Right lobe of liver (tissue), 6 donors: ENCODE measurements around the gene ARMC7. TPM values are rescaled to one million over a fixed set of nuclear protein-coding genes. Genes with fewer than 3 reads are reported as not detected.

Source experiments
- ATAC-seq, 4 donors: fragments of 200-7000 bp; cut with Tn5 transposase; one replicate each; pipeline ENCODE4 v1.9.1; 2020; ENCODE audit warnings: mild to moderate bottlenecking in 4 of 4, moderate library complexity in 4 of 4
- DNase-seq, 3 donors: peaks; one replicate each; pipeline ENCODE4 v3.0.0-alpha.2; 2020
- H3K27ac ChIP-seq, 3 donors: fragments of 200-600 bp; one replicate each; pipeline ENCODE4 v1.8.0; 2022
- H3K27me3 ChIP-seq, 2 donors: fragments of 200-600 bp; one replicate each; pipeline ENCODE4 v1.8.0; 2022
- H3K36me3 ChIP-seq, 4 donors: fragments of 200-600 bp; sonication (generic) in 1 of 4; one replicate each; pipeline versions ENCODE4 v1.5.1 to v1.8.0; 2017 to 2022; ENCODE audit warnings: control low read depth in 1 of 4
- H3K4me1 ChIP-seq, 4 donors: fragments of 200-600 bp; sonication (generic) in 1 of 4; one replicate each; pipeline versions ENCODE4 v1.5.1 to v1.8.0; 2017 to 2022; ENCODE audit warnings: control low read depth in 1 of 4
- H3K4me3 ChIP-seq, 3 donors: fragments of 200-600 bp; one replicate each; pipeline ENCODE4 v1.8.0; 2022
- H3K9me3 ChIP-seq, 4 donors: fragments of 200-600 bp; sonication (generic) in 1 of 4; one replicate each; pipeline versions ENCODE4 v1.5.1 to v1.8.0; 2017 to 2022; ENCODE audit warnings: control low read depth in 1 of 4
- POLR2A ChIP-seq: fragments of 450-650 bp; IDR thresholded peaks from one replicate; pipeline ENCODE4 v1.6.1; 2017; ENCODE audit warnings: antibody characterized with exemption, mild to moderate bottlenecking
- WGBS: methylation state at CpG from one replicate; pipeline ENCODE4 v1.1.6; 2018; ENCODE audit warnings: low coverage, low lambda C conversion rate; ENCODE audit not compliant: insufficient coverage; ENCODE audit errors: missing lambda C conversion rate; 5-methylcytosine and 5-hydroxymethylcytosine counted together
- intact Hi-C, 2 donors: fragments of 100-400 bp; cut with DNase I; formaldehyde crosslinking; loops; one replicate each; pipeline versions ENCODE4 v1.11.2 to v1.14.1; 2022
- total RNA-seq, 6 experiments: library from RNA; depleted of rRNA in 2 of 6; stranded (reverse); fragments of >200 nt in 2 of 6; fragmentation: NEBNext Ultra II Directional in 3 of 6; extraction: Animal tissue kit (Norgen Biotek cat#: 25700) in 3 of 6; gene quantifications; one replicate each; pipeline versions ENCODE4 v1.1.0 to v1.2.4, GENCODE V29; 2016 to 2023
- TF ChIP-seq, protein P1 (sequence below), 4 donors: fragments of 200-600 bp in 3 of 4; fragments of 450-650 bp in 1 of 4; IDR thresholded peaks; one replicate each; pipeline versions ENCODE4 v1.5.1 to v1.8.0; 2016 to 2022; ENCODE audit warnings: antibody characterized with exemption in 4 of 4, mild to moderate bottlenecking in 2 of 4
- donor health status: DM: no; HTN: yes; CAD: no.
- donor health status: DM: no; HTN: no; CAD: no.
- donor health status: DM: no; HTN: no; CAD: no.
- donor health status: DM: no; HTN: yes; CAD: no.
- donor health status: DM: no; HTN: yes; CAD: no.

Gene ARMC7
- total RNA-seq, 6 experiments from 2014 or later: 4.7 to 6.3 (median 5.3) TPM

GRCh38 chr17:75075597-75076336 lies 34.0 kb upstream of the ARMC7 start:
- ATAC-seq (no peak), DNase-seq (no peak)
- TF ChIP-seq, protein P1, sequence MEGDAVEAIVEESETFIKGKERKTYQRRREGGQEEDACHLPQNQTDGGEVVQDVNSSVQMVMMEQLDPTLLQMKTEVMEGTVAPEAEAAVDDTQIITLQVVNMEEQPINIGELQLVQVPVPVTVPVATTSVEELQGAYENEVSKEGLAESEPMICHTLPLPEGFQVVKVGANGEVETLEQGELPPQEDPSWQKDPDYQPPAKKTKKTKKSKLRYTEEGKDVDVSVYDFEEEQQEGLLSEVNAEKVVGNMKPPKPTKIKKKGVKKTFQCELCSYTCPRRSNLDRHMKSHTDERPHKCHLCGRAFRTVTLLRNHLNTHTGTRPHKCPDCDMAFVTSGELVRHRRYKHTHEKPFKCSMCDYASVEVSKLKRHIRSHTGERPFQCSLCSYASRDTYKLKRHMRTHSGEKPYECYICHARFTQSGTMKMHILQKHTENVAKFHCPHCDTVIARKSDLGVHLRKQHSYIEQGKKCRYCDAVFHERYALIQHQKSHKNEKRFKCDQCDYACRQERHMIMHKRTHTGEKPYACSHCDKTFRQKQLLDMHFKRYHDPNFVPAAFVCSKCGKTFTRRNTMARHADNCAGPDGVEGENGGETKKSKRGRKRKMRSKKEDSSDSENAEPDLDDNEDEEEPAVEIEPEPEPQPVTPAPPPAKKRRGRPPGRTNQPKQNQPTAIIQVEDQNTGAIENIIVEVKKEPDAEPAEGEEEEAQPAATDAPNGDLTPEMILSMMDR (IDR thresholded peaks at IDR 0.05): no peak
- TF ChIP-seq POLR2A: no peak
- intact Hi-C loops: no loop called here
- H3K27ac ChIP-seq: no peak overlapping the region
- no peaks in the 10 kb centered on the region for H3K36me3 ChIP-seq
- no peak overlapping the region for H3K4me3 ChIP-seq
- H3K9me3 ChIP-seq: no peaks in the 10 kb centered on the region
- WGBS: 41% methylated on average over 3 of the region's 4 CpGs
- H3K4me1 ChIP-seq: peaks cover 0 to 31% (median 15%) of the 10 kb centered on the region in 4 donors
- H3K27me3 ChIP-seq: no peaks in the 10 kb centered on the region

GRCh38 chr17:75077072-75077495 lies 32.7 kb upstream of the ARMC7 start:
- DNase-seq (peak; percentile 88 to 93 (median 90)), ATAC-seq (peak; percentile 67 to 85 (median 82))
- 0% methylated on average over 1 of the region's 30 CpGs for WGBS
- TF ChIP-seq, protein P1 (IDR thresholded peaks at IDR 0.05): no peak
- TF ChIP-seq POLR2A: peak; percentile 52
- H3K27ac ChIP-seq: peak overlapping the region; percentile 77 to 91 (median 79)
- no peaks in the 10 kb centered on the region for H3K36me3 ChIP-seq
- intact Hi-C loops: no loop called here
- no peaks in the 10 kb centered on the region for H3K27me3 ChIP-seq
- H3K4me3 ChIP-seq: peak overlapping the region; percentile 46 to 60 (median 56)
- H3K4me1 ChIP-seq: peaks cover 0 to 31% (median 15%) of the 10 kb centered on the region in 4 donors
- no peaks in the 10 kb centered on the region for H3K9me3 ChIP-seq

GRCh38 chr17:75077496-75078283 lies 32.1 kb upstream of the ARMC7 start:
- peak overlapping the region; percentile 77 to 91 (median 79) for H3K27ac ChIP-seq
- peaks cover 0 to 31% (median 15%) of the 10 kb centered on the region in 4 donors for H3K4me1 ChIP-seq
- TF ChIP-seq, protein P1 (IDR thresholded peaks at IDR 0.05): peak in 3 of 4 donors; percentile 16 to 23 (median 18)
- peak; percentile 20 for TF ChIP-seq POLR2A
- WGBS: 20% methylated on average over 1 of the region's 53 CpGs
- DNase-seq: peak; percentile 83 to 87 (median 86)
- H3K9me3 ChIP-seq: no peaks in the 10 kb centered on the region
- H3K4me3 ChIP-seq: peak overlapping the region; percentile 46 to 60 (median 56)
- H3K36me3 ChIP-seq: no peaks in the 10 kb centered on the region
- intact Hi-C loops: no loop called here
- ATAC-seq: peak; percentile 61 to 87 (median 82)
- H3K27me3 ChIP-seq: no peaks in the 10 kb centered on the region

DNA sequence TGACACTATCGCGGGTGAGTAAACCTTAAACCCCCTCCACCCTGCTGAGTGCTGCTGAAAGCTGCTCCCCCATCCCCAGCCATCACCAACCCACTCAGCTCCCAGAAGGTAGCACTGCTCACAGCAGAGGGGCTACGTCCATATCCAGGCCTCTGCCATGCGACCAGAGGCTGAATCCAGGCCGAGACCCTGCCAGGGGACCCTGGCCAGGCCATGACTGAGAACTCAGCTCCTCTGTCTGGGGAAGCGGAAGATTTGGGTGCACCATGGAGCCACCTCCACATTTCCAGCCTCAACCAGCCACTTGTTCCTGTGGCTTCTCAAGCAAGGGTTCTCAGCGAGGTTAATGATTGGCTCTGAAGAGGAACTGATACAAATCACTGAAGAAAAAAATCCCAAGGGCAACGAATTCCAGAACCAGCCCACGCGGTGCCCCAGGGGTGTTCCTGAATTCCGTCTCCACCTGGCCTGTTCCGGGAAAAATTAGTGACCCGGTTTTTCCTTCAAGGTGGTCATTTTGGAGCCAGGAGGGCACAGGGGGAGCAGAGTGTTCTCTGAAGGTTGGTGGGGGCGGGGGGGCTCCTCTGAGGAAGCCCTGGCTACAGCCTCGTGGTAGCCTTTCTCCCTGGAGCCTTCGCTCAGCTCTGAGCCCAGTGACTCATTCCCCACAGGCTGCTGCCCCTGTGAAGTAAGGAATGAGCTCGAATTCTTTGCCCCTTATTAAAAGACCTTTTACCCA lies 31.3 kb upstream of the ARMC7 start:
- Histone ChIP-seq H3K27ac (peak overlapping the region; percentile 77 to 91 (median 79)), H3K4me3 (peak overlapping the region in 2 of 3 donors; percentile 46 to 60), H3K36me3 (no peaks in the 10 kb centered on the region), H3K9me3 (no peaks in the 10 kb centered on the region), H3K27me3 (no peaks in the 10 kb centered on the region), H3K4me1 (peaks cover 0 to 39% (median 18%) of the 10 kb centered on the region in 4 donors)
- intact Hi-C loops: no loop called here
- WGBS: 30% methylated on average over 11 of the region's 17 CpGs
- TF ChIP-seq, protein P1 (IDR thresholded peaks at IDR 0.05): no peak
- no peak for TF ChIP-seq POLR2A
- peak in 1 of 4 donors; percentile 22 for ATAC-seq
- DNase-seq: no peak
